ENCODE data around the gene RSPH6A. TPM values are rescaled to one million over a fixed set of nuclear protein-coding genes. Genes with fewer than 3 reads are reported as not detected.
A peak's percentile ranks its signal among the peaks of the same experiment; 100 is the strongest.

Gene RSPH6A
- total and polyA plus RNA-seq, 2 of the 13 experiments (the other 11 are each of a cell fraction or from before 2014, with no cell fraction given), result 0.07 TPM; not detected in 1

- TF ChIP-seq TCF12 (IDR thresholded peaks at IDR 0.05), result no peak
- 0 out of 2 replicates have a peak, but pooled peaks have one; percentile 14 for TF ChIP-seq TCF12 (CRISPR knock-in tag; IDR thresholded peaks at IDR 0.05)
- TF ChIP-seq ZZZ3 (CRISPR knock-in tag; IDR thresholded peaks at IDR 0.05; ENCODE audit: borderline replicate concordance), result no peak
- no peak for TF ChIP-seq RORA (CRISPR knock-in tag; IDR thresholded peaks at IDR 0.05)
- TF ChIP-seq ZNF709 (CRISPR knock-in tag; IDR thresholded peaks at IDR 0.05), result 0 out of 2 replicates have a peak, but pooled peaks have one; percentile 59
- TF ChIP-seq, protein P1, sequence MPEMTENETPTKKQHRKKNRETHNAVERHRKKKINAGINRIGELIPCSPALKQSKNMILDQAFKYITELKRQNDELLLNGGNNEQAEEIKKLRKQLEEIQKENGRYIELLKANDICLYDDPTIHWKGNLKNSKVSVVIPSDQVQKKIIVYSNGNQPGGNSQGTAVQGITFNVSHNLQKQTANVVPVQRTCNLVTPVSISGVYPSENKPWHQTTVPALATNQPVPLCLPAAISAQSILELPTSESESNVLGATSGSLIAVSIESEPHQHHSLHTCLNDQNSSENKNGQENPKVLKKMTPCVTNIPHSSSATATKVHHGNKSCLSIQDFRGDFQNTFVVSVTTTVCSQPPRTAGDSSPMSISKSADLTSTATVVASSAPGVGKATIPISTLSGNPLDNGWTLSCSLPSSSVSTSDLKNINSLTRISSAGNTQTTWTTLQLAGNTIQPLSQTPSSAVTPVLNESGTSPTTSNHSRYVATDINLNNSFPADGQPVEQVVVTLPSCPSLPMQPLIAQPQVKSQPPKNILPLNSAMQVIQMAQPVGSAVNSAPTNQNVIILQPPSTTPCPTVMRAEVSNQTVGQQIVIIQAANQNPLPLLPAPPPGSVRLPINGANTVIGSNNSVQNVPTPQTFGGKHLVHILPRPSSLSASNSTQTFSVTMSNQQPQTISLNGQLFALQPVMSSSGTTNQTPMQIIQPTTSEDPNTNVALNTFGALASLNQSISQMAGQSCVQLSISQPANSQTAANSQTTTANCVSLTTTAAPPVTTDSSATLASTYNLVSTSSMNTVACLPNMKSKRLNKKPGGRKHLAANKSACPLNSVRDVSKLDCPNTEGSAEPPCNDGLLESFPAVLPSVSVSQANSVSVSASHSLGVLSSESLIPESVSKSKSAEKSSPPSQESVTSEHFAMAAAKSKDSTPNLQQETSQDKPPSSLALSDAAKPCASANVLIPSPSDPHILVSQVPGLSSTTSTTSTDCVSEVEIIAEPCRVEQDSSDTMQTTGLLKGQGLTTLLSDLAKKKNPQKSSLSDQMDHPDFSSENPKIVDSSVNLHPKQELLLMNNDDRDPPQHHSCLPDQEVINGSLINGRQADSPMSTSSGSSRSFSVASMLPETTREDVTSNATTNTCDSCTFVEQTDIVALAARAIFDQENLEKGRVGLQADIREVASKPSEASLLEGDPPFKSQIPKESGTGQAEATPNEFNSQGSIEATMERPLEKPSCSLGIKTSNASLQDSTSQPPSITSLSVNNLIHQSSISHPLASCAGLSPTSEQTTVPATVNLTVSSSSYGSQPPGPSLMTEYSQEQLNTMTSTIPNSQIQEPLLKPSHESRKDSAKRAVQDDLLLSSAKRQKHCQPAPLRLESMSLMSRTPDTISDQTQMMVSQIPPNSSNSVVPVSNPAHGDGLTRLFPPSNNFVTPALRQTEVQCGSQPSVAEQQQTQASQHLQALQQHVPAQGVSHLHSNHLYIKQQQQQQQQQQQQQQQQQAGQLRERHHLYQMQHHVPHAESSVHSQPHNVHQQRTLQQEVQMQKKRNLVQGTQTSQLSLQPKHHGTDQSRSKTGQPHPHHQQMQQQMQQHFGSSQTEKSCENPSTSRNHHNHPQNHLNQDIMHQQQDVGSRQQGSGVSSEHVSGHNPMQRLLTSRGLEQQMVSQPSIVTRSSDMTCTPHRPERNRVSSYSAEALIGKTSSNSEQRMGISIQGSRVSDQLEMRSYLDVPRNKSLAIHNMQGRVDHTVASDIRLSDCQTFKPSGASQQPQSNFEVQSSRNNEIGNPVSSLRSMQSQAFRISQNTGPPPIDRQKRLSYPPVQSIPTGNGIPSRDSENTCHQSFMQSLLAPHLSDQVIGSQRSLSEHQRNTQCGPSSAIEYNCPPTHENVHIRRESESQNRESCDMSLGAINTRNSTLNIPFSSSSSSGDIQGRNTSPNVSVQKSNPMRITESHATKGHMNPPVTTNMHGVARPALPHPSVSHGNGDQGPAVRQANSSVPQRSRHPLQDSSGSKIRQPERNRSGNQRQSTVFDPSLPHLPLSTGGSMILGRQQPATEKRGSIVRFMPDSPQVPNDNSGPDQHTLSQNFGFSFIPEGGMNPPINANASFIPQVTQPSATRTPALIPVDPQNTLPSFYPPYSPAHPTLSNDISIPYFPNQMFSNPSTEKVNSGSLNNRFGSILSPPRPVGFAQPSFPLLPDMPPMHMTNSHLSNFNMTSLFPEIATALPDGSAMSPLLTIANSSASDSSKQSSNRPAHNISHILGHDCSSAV (CRISPR knock-in tag; IDR thresholded peaks at IDR 0.05; ENCODE audit: borderline replicate concordance), result no peak
- peak; percentile 28; the same call in 1 of the 2 replicates for TF ChIP-seq GATAD2A (CRISPR knock-in tag; IDR thresholded peaks at IDR 0.05)
- no peak for TF ChIP-seq ZFP36L2 (CRISPR knock-in tag; IDR thresholded peaks at IDR 0.05)
- no peak for TF ChIP-seq ZNF496 (CRISPR knock-in tag; IDR thresholded peaks at IDR 0.05; ENCODE audit: insufficient replicate concordance)
- no peak for TF ChIP-seq ZNF75D (CRISPR knock-in tag; IDR thresholded peaks at IDR 0.05; ENCODE audit: borderline replicate concordance)
- 0 out of 2 replicates have a peak, but pooled peaks have one; percentile 57 for TF ChIP-seq ZNF3 (CRISPR knock-in tag; IDR thresholded peaks at IDR 0.05)
- TF ChIP-seq ZNF670 (CRISPR knock-in tag; IDR thresholded peaks at IDR 0.05; ENCODE audit: borderline replicate concordance), result no peak
- no peak for TF ChIP-seq MEF2D (CRISPR knock-in tag; IDR thresholded peaks at IDR 0.05)
- peak; percentile 56 for TF ChIP-seq TBX2 (CRISPR knock-in tag; IDR thresholded peaks at IDR 0.05; ENCODE audit: borderline replicate concordance)
- TF ChIP-seq DDIT3 (CRISPR knock-in tag; IDR thresholded peaks at IDR 0.05), result no peak
- TF ChIP-seq HDAC2 (CRISPR knock-in tag; IDR thresholded peaks at IDR 0.05), result peak; percentile 48; the same call in 1 of the 2 replicates
Observed at GRCh38 chr19:45863840-45864628, 48.9 kb upstream of the RSPH6A start, which contains the start of gene FOXA3 (continued).

All from HepG2 (cell line).